PC-3 (cell line): Measurements from ENCODE around the gene CELA2B. TPM values are rescaled to one million over a fixed set of nuclear protein-coding genes. Genes with fewer than 3 reads are reported as not detected.

Experiments
- ATAC-seq: fragments of 200-7000 bp; cut with Tn5 transposase; 2 replicates; pipeline ENCODE4 v1.9.1; 2020; ENCODE audit warnings: mild to moderate bottlenecking, moderate library complexity
- BruUV-seq: library from RNA; stranded (reverse); fragments of 400-500 nt; replicated peaks from 2 replicates; lab custom pipeline; 2021; lab: Mats Ljungman, UMichigan
- CTCF ChIA-PET: fragments of 300-600 bp; sonication (Branson Sonifier 250); formaldehyde crosslinking; loops from one replicate; lab custom pipeline; 2022; ENCODE audit warnings: antibody characterized with exemption; lab: Charles Lee
- POLR2A ChIA-PET: fragments of 300-600 bp; sonication (Branson Sonifier 250); formaldehyde crosslinking; loops from one replicate; lab custom pipeline; 2022; ENCODE audit warnings: antibody characterized with exemption; ENCODE audit not compliant: unreplicated experiment; lab: Charles Lee
- DNase-seq: peaks from one replicate; pipeline ENCODE4 v3.0.0-alpha.2; 2015
- H2AFZ ChIP-seq: fragments of 300-600 bp; sonication (generic); 2 replicates; pipeline ENCODE4 v1.6.0; 2016; ENCODE audit warnings: antibody characterized with exemption, low read length
- H3F3A ChIP-seq: fragments of 300-600 bp; sonication (generic); one replicate; pipeline ENCODE4 v1.6.0; 2017; ENCODE audit warnings: antibody characterized with exemption, low read length, control low read depth, mild to moderate bottlenecking; ENCODE audit not compliant: unreplicated experiment
- H3K27ac ChIP-seq: fragments of 300-600 bp; sonication (generic); 2 replicates; pipeline ENCODE4 v1.5.1; 2016; ENCODE audit warnings: mild to moderate bottlenecking, low read length
- H3K27me3 ChIP-seq: fragments of 300-600 bp; sonication (generic); 2 replicates; pipeline ENCODE4 v1.6.1; 2016; ENCODE audit warnings: low read length, mixed read lengths
- H3K36me3 ChIP-seq: fragments of 300-600 bp; sonication (generic); 2 replicates; pipeline ENCODE4 v1.6.1; 2016; ENCODE audit warnings: low read depth, mixed run types, low read length, mixed read lengths
- H3K4me1 ChIP-seq: fragments of 300-600 bp; sonication (generic); 2 replicates; pipeline ENCODE4 v1.5.1; 2016; ENCODE audit warnings: low read length; ENCODE audit not compliant: insufficient read depth
- H3K4me2 ChIP-seq: fragments of 300-600 bp; sonication (generic); 2 replicates; pipeline ENCODE4 v1.6.0; 2016; ENCODE audit warnings: low read length
- H3K4me3 ChIP-seq: fragments of 300-600 bp; sonication (generic); 2 replicates; pipeline ENCODE4 v1.5.1; 2016; ENCODE audit warnings: mild to moderate bottlenecking, low read length, mixed read lengths
- H3K79me2 ChIP-seq: fragments of 300-600 bp; sonication (generic); 2 replicates; pipeline ENCODE4 v1.6.1; 2017; ENCODE audit warnings: low read length, mixed read lengths
- H3K9ac ChIP-seq: fragments of 300-600 bp; sonication (generic); 2 replicates; pipeline ENCODE4 v1.6.0; 2016; ENCODE audit warnings: mild to moderate bottlenecking, low read length
- H3K9me2 ChIP-seq: fragments of 300-600 bp; sonication (generic); replicated peaks from 2 replicates; pipeline ENCODE4 v1.6.1; 2016; ENCODE audit warnings: mixed run types, low read length, mixed read lengths
- H3K9me3 ChIP-seq: fragments of 300-600 bp; sonication (generic); 2 replicates; pipeline ENCODE4 v1.6.1; 2016; ENCODE audit warnings: low read length, mixed read lengths
- H4K20me1 ChIP-seq: fragments of 300-600 bp; sonication (generic); 2 replicates; pipeline ENCODE4 v1.6.1; 2016; ENCODE audit warnings: low read length, mixed read lengths
- CTCF ChIP-seq: fragments of 300-600 bp; sonication (generic); conservative IDR thresholded peaks from 2 replicates; pipeline ENCODE4 v1.5.1; 2017; ENCODE audit warnings: antibody characterized with exemption, low read depth, mild to moderate bottlenecking, low read length
- EZH2 ChIP-seq: fragments of 300-600 bp; sonication (generic); IDR thresholded peaks from one replicate; pipeline ENCODE4 v1.6.1; 2017; ENCODE audit warnings: antibody characterized with exemption, mild to moderate bottlenecking, low read length; ENCODE audit not compliant: unreplicated experiment
- EZH2phosphoT487 ChIP-seq: fragments of 300-600 bp; sonication (generic); IDR thresholded peaks from 2 replicates; pipeline ENCODE4 v1.6.1; 2018; ENCODE audit warnings: mild to moderate bottlenecking, antibody characterized with exemption, low read length, borderline replicate concordance
- intact Hi-C: fragments of 100-400 bp; cut with micrococcal nuclease; formaldehyde crosslinking; loops from 2 replicates; pipeline ENCODE4 v1.9.0; 2023
- total RNA-seq: library from RNA; depleted of rRNA; stranded (reverse); fragments of >200 nt; gene quantifications from 2 replicates; pipeline ENCODE4 v1.2.3, GENCODE V29; 2014

CELA2B gene
- total RNA-seq, 1 experiment from 2014 or later, result not detected

- Histone ChIP-seq H3K36me3 (no peaks in the 10 kb centered on the region), H3K4me2 (peak within 1 kb of the TSS; percentile 96), H3K27me3 (no peaks in the 10 kb centered on the region), H3K9me2 (no peaks in the 10 kb centered on the region), H4K20me1 (no peaks in the 10 kb centered on the region), H3K27ac (peak within 1 kb of the TSS; percentile 91), H3K9me3 (no peaks in the 10 kb centered on the region), H3K9ac (peak within 1 kb of the TSS; percentile 84), H3K4me1 (peaks cover 25% of the 10 kb centered on the region), H2AFZ (peak within 1 kb of the TSS; percentile 90), H3F3A (no peaks in the 10 kb centered on the region), H3K4me3 (peak within 1 kb of the TSS; percentile 92), H3K79me2 (peaks cover 34% of the 10 kb centered on the region)
- DNase-seq (no peak), ATAC-seq (peak; percentile 16)
- ChIA-PET CTCF (no interaction called here), POLR2A (interaction anchor here (0.6 kb wide), 2 partner anchors 9 to 439 kb away, joined by 3 to 6 read pairs; no protein-coding TSS in a partner anchor)
- BruUV-seq, result no TSS peak
- intact Hi-C loops, result loop anchor here (1.0 kb wide), 1 partner anchor 23 kb away; no protein-coding TSS in a partner anchor
- TF ChIP-seq EZH2 (no peak), EZH2phosphoT487 (no peak), CTCF (no peak)
Measured at GRCh38 chr1:15524021-15524282, 48.0 kb downstream of the CELA2B start, which contains the start of gene CASP9. Gene CASP9, minus strand, starts transcription at chr1:15524215. Its CDS starts 15 bp downstream, at chr1:15524200.

DNA sequence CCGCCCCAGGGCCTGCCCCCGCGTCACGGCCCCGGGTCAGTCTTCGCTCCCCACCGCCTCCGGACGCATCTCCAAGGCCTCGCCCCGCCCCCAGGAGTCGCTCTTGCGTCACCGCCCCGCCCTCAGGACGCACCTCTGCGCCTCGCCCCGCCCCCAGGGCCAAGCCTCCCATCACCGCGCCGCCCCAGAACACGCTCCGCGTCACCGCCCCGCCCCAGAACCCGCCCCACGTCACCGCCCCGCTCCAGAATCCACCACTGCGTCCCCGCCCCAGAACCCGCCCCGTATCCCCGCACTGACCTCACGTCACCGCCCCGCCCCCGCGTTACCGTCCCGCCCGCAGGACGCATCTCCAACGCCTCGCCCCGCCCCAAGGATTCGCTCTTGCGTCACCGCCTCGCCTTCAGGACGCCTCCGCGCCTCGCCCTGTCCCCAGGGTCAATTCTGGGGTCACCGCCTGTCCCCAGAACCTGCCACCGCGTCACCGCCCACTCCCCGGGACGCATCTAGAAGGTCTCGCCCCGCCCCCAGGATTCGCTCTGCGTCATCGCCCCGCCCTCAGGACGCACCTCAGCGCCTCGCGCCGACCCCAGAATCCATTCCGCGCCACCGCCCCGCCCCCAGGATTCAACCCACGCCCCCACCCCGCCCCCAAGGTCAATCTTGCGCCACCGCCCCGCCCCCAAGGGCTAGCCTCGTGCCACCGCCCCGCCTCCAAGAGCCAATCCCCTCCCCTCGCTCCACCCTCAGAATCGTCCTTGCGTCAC, 48.6 kb downstream of the CELA2B start:
- peak overlapping the region; percentile 84 for H3K9ac ChIP-seq
- peak overlapping the region; percentile 71 for H3K4me2 ChIP-seq
- no peaks in the 10 kb centered on the region for H3K9me2 ChIP-seq
- H3K79me2 ChIP-seq, result peaks cover 39% of the 10 kb centered on the region
- H3K27me3 ChIP-seq, result no peaks in the 10 kb centered on the region
- H3F3A ChIP-seq, result no peaks in the 10 kb centered on the region
- ChIA-PET CTCF (no interaction called here), POLR2A (interaction anchor here (0.6 kb wide), 1 partner anchor 9 kb away, joined by 3 read pairs; no protein-coding TSS in a partner anchor)
- ATAC-seq, result peak; percentile 41
- H3K36me3 ChIP-seq, result no peaks in the 10 kb centered on the region
- H3K9me3 ChIP-seq, result no peaks in the 10 kb centered on the region
- TF ChIP-seq EZH2phosphoT487 (no peak), EZH2 (no peak), CTCF (no peak)
- H3K27ac ChIP-seq, result peak overlapping the region; percentile 91
- intact Hi-C loops, result loop anchor here (1.0 kb wide), 1 partner anchor 23 kb away; no protein-coding TSS in a partner anchor
- peak; percentile 94 for DNase-seq
- BruUV-seq, result no TSS peak
- peaks cover 25% of the 10 kb centered on the region for H3K4me1 ChIP-seq
- H2AFZ ChIP-seq, result no peak overlapping the region
- peak overlapping the region; percentile 87 for H3K4me3 ChIP-seq
- H4K20me1 ChIP-seq, result no peaks in the 10 kb centered on the region
